Activated CD4-positive, alpha-beta T cell treated with anti-CD3 and anti-CD28 coated beads, Interleukin-2, amount 50 U/mL, for 24 hours (primary cell): Measurements from ENCODE around the gene SREBF2.

Experiments used
- DNase-seq, 2 donors: peaks; one replicate each; pipeline ENCODE4 v3.0.0-alpha.2; 2020; ENCODE audit warnings: low read depth in 1 of 2, low spot score in 1 of 2

SREBF2 gene

GRCh38 chr22:41876275-41876674, 43.4 kb downstream of the SREBF2 start:
- no peak for DNase-seq

GRCh38 chr22:41876675-41877074, 43.8 kb downstream of the SREBF2 start:
- no peak for DNase-seq

DNA sequence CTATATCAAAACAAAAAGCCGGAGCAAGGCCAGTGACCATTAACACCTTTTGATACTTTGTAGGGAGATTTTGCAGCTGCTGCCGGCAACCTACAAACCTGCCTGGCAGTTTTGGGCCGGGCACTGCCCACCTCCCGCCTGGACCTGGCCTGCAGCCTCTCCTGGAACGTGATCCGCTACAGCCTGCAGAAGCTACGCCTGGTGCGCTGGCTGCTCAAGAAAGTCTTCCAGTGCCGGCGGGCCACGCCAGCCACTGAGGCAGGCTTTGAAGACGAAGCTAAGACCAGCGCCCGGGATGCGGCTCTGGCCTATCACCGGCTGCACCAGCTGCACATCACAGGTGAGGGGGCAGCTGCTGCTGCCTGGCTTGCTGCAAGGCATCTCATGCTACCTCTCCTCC, 47.7 kb downstream of the SREBF2 start:
- DNase-seq = no peak

DNA sequence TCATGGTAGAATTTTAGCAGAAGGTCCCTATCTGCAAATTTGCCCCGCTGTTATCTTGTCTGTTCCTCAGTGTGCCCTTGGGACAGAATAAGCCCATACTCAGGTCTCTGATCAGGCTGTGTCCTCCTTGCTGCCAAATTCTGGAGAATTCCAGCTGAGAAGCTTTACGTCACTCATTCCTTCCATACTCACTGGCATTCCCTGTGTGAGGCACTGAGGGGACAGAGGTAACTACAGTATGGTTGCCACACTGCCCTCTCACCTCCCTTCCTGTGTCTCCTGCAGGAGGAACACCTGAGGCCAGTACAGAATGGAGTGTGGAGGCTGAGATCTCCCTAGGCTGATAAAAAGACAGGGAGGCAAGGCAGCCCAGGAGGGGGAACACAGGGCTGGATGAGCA, 50.5 kb downstream of the SREBF2 start:
- DNase-seq = no peak

- no peak for DNase-seq
These were observed 52.2 kb downstream of the SREBF2 start for GRCh38 chr22:41885116-41885515.

DNA sequence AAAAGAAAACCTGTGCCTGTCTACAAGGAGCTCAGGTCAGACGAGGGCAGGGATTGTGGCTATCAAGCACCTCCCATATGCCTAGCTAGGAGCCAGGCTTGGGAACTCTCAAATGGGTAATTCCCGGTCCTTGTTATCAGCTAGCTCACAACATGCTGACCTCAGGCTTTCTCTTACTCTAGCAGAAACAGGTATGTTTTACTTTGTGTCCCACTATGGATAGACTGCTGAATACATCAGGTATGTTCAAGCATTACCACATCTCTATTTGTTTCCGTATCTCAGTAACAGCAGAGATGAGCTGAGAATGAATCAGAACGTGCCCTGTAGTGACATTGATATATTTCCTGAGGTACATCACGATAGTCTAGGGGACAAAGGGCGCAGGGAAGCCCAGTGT, 52.6 kb downstream of the SREBF2 start:
- no peak for DNase-seq

GRCh38 chr22:41888627-41889200, 55.8 kb downstream of the SREBF2 start:
- DNase-seq = no peak

GRCh38 chr22:41891407-41891806, 58.5 kb downstream of the SREBF2 start:
- DNase-seq = no peak

GRCh38 chr22:41892721-41893120, 59.8 kb downstream of the SREBF2 start:
- DNase-seq = no peak

DNA sequence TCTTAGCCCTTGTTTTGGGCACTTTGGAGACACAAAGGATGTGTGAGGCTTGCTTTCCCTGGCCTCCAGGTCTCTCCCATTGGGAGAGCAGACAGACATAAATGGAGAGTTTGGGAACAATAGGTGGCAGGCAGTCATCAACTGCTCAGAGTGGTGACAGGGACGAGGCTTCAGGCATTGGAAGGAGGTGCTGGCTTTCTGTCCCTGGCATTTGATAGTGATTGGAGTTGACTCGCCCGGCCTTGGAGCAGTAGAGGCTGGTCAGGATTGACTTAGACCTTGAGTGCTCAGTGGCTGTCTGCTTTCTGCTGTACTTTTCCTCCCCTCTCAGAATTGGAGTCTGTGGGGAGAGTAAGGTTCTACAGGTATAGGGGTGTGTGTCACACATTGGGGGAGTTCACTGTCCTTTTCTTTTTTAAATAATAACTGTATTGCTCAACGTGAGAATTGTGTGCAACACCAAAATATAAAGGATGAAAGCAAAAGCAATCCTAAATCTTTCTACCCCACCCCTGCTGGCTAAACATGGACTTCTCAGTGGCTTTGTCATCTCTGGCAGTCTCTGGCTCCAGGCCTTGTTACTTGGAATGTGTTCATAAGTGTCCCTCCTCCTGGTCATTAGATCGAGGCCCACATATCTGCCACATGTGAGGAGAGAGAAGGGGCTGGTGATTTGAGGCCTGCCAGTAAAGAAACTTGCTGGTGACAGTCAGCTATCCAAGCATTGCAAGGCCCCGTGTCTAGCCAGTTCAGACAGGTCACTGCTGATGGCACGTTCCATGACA, 60.9 kb downstream of the SREBF2 start:
- no peak for DNase-seq

DNA sequence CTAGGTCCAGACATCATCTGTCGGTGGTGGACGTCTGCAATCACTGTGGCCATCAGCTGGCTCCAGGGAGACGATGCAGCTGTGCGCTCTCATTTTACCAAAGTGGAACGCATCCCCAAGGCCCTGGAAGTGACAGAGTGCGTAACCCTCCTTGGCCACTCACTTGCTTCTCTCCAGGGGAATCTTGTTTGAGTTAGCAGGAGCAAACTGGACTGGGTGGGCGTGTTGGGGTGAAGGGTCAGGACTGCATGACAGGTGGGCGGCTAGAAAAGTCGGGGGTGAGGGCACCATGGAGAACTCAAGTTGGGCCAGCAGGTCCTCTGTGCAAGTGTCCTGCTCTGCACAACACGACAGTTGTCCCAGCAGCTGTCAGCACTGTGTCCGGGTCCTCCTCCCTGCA, 65.7 kb downstream of the SREBF2 start:
- no peak for DNase-seq

DNA sequence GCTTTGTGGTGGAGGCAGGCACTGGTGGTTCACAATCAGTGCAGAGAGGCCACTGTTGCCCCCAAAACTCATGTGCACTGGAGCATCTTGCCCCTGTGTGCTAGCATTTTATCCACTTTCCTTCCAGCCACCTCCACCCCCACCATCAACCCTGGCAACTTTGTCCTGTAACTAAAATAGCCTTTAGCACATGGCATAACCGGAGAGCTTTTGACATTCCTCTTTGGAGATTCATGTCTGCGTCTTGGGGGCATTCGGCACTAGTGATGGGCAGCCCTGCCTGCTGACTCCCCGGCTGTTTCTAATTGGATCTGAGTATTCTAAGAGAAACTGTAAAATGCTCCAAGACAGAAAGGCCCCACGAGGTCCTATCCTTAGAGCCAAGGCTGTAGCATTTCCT, 66.2 kb downstream of the SREBF2 start:
- DNase-seq = no peak

- no peak for DNase-seq
These were observed 67.2 kb downstream of the SREBF2 start for GRCh38 chr22:41899992-41900651.

GRCh38 chr22:41900652-41901312, 67.9 kb downstream of the SREBF2 start:
- no peak for DNase-seq

DNA sequence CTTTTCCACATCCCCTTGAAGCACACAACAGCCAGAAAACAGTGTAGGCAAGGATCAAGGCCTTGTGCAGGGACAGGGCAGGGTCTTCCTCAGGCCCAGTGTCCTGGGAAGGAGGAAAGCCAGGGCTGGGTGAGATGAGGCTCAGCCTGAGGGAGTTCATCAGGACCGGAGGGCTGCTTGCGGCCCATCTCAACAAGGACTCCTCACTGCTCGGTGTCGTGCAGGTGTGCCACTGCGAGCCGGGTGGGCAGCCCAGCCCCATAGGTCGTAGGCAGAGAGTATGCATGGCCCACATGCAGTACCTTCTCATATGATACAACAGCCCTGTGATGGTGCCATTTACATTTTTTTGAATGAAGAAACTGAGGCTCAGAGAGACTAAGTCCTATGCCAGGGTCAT, 69.1 kb downstream of the SREBF2 start:
- DNase-seq = no peak

DNA sequence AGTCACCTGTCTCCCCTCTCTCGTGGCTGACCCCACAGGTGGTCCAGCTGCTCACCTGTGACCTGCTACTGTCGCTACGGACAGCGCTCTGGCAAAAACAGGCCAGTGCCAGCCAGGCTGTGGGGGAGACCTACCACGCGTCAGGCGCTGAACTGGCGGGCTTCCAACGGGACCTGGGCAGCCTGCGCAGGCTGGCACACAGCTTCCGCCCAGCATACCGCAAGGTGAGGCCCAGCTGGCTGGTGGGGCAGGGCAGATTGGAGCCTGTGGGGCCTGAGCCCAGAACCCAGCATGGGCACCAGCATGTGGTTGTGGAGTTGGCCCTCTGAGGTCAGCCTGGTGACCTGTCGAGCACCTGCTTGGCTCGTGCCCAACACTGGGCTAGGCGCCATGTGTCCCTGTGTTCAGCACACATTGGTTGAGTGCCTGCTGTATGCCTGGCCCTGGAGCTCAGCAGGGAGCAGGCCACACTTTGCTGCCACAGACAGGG, 70.1 kb downstream of the SREBF2 start:
- DNase-seq = no peak

- DNase-seq = no peak
These were observed 71.8 kb downstream of the SREBF2 start for GRCh38 chr22:41904450-41905410.

- DNase-seq = no peak
These were observed 72.7 kb downstream of the SREBF2 start for GRCh38 chr22:41905411-41906202.

DNA sequence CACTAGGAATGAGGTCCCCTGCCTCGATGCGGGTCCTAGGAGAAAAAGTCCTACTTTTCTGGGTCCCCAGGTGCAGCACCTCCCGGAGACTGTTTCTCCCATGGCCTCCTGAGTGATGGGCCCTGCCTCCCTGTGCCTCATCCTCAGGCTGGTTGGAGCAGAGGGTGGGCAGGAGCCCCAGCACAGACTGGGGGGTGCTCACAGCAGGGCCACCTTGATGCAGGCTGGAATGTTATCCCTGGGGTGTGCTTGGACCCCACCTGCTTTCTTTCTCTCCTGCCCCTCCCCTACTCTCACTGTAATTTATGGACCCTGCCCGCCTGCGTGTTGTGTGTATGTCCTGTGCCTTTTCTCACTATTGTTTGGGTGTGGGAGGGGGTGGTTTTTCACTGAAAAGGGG, 73.9 kb downstream of the SREBF2 start:
- no peak for DNase-seq
